Stimulated activated naive CD8-positive, alpha-beta T cell treated with anti-CD3 and anti-CD28 coated beads, Interleukin-15, amount 100 ng/mL, for 72 hours (primary cell): ENCODE data around the gene ELOVL3.
"Not testable (repeated sequence)": the region's sequence is repeated elsewhere in the genome, so short reads cannot be mapped to it uniquely, and the experiment has no call there.

Experiments
- ATAC-seq: fragments of 150-1000 bp; cut with Tn5 transposase; 2 replicates; pipeline ENCODE4 v1.10.0; 2021; ENCODE audit warnings: mild to moderate bottlenecking, moderate library complexity
- DNase-seq, 2 donors: peaks; one replicate each; pipeline ENCODE4 v3.0.0; 2021 to 2022
- H3K27ac Mint-ChIP-seq, 2 donors: one replicate each; pipeline ENCODE4 v1.8.0; 2022; ENCODE audit warnings: mild to moderate bottlenecking in 2 of 2, mixed read lengths in 2 of 2, moderate library complexity in 2 of 2
- H3K27me3 Mint-ChIP-seq: one replicate; pipeline ENCODE4 v1.8.0; 2022; ENCODE audit warnings: mixed read lengths
- H3K4me1 Mint-ChIP-seq: one replicate; pipeline ENCODE4 v1.8.0; 2022; ENCODE audit warnings: mild to moderate bottlenecking, mixed read lengths
- H3K4me3 Mint-ChIP-seq, 2 donors: one replicate each; pipeline ENCODE4 v1.8.0; 2022; ENCODE audit warnings: mild to moderate bottlenecking in 2 of 2, mixed read lengths in 2 of 2, moderate library complexity in 1 of 2
- H3K9me3 Mint-ChIP-seq, 2 donors: one replicate each; pipeline ENCODE4 v1.8.0; 2022; ENCODE audit warnings: mixed read lengths in 2 of 2

ELOVL3 gene

DNA sequence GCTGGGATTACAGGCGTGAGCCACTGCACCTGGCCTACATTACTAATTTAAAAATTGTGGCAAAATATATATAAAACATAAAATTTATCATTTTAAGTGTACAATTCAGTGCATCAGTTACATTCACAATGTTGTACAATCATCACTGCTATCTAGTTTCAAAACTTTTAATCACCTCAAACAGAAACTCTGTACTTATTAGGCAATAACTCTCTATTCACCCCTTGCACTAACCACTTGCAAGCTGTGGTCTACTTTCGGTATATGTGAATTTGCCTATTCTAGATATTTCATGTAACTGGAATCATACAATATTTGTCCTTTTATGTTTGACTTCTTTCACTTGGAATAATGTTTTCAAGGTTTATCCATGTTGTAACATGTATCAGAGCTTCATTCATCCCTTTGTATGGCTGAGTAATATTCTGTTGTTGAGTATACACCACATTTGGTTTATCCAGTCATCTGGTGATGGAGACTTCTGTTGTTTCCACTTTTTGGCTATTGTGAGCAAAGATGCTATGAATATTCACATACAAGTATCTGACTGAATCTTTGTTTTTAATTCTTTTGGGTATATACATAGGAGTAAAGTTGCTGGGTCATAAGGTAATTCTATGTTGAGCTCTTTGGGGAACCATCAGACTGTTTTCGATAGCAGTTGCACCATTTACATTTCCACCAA is 14.3 kb upstream of the ELOVL3 start:
- Mint-ChIP-seq H3K9me3 (no peaks in the 10 kb centered on the region), H3K27ac (no peak overlapping the region), H3K4me1 (no peaks in the 10 kb centered on the region), H3K4me3 (no peak overlapping the region), H3K27me3 (peaks cover 14% of the 10 kb centered on the region)
- DNase-seq, result no peak
- ATAC-seq, result peak; percentile 65

- not testable (repeated sequence) for ATAC-seq, H3K4me3 Mint-ChIP-seq, H3K27ac Mint-ChIP-seq, H3K9me3 Mint-ChIP-seq, H3K4me1 Mint-ChIP-seq, DNase-seq
- H3K27me3 Mint-ChIP-seq, result peaks cover 14% of the 10 kb centered on the region
Measured at GRCh38 chr10:102213599-102213998, 12.5 kb upstream of the ELOVL3 start.

DNA sequence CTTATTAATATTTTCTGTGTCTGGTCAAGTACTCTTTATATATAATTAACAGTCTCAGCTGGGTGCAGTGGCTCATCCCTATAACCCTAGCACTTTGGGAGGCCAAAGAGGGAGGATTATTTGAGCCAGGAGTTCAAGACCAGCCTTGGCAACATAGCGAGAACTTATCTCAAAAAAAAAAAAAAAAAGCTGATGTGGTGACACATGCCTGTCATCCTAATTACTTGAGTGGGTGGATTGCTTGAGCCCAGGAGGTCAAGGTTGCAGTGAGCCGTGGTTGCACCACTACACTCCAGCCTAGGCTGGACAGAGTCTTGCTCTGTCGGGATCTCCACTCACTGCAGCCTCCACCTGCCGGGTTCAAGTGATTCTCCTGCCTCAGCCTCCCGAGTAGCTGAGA is 6.7 kb upstream of the ELOVL3 start:
- Mint-ChIP-seq H3K27ac (no peak overlapping the region), H3K4me3 (no peak overlapping the region), H3K27me3 (peaks cover 19% of the 10 kb centered on the region), H3K9me3 (no peaks in the 10 kb centered on the region), H3K4me1 (no peaks in the 10 kb centered on the region)
- ATAC-seq (no peak), DNase-seq (no peak)

GRCh38 chr10:102220612-102221011 is 5.5 kb upstream of the ELOVL3 start:
- ATAC-seq (no peak), DNase-seq (no peak)
- no peak overlapping the region for H3K27ac Mint-ChIP-seq
- H3K4me1 Mint-ChIP-seq, result peaks cover 2% of the 10 kb centered on the region
- H3K27me3 Mint-ChIP-seq, result peaks cover 21% of the 10 kb centered on the region
- no peaks in the 10 kb centered on the region for H3K9me3 Mint-ChIP-seq
- H3K4me3 Mint-ChIP-seq, result no peak overlapping the region

- Mint-ChIP-seq H3K4me3 (no peak overlapping the region), H3K27me3 (peaks cover 43% of the 10 kb centered on the region), H3K9me3 (no peaks in the 10 kb centered on the region), H3K27ac (no peak overlapping the region), H3K4me1 (peaks cover 13% of the 10 kb centered on the region)
- ATAC-seq (no peak), DNase-seq (no peak)
Measured at GRCh38 chr10:102222797-102223196, 3.3 kb upstream of the ELOVL3 start.

DNA sequence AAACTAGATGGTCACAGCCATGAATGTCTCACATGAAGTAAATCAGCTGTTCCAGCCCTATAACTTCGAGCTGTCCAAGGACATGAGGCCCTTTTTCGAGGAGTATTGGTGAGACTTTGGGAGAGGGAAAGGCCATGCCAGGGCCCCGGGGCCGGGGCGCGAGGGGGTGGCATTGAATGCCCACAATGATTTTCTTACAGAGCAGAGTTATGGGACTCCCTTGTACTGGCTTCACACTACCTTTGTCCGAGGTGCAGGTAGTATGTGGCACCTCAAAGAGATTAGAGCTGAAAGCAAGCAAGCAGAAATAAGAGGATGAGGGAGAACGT is 407 bp downstream of the ELOVL3 start:
- DNase-seq, result no peak
- Mint-ChIP-seq H3K9me3 (no peaks in the 10 kb centered on the region), H3K4me3 (peak overlapping the region; percentile 57 to 59), H3K4me1 (peaks cover 31% of the 10 kb centered on the region), H3K27me3 (peaks cover 71% of the 10 kb centered on the region), H3K27ac (no peak overlapping the region)
- ATAC-seq, result no peak

GRCh38 chr10:102227050-102227449 is 951 bp downstream of the ELOVL3 start:
- H3K4me3 Mint-ChIP-seq, result no peak overlapping the region
- peaks cover 74% of the 10 kb centered on the region for H3K27me3 Mint-ChIP-seq
- DNase-seq (no peak), ATAC-seq (no peak)
- H3K27ac Mint-ChIP-seq, result no peak overlapping the region
- H3K9me3 Mint-ChIP-seq, result no peaks in the 10 kb centered on the region
- H3K4me1 Mint-ChIP-seq, result peaks cover 37% of the 10 kb centered on the region

- H3K4me3 Mint-ChIP-seq, result peak overlapping the region; percentile 79 to 84
- ATAC-seq, result peak; percentile 65
- H3K27me3 Mint-ChIP-seq, result peaks cover 82% of the 10 kb centered on the region
Measured at GRCh38 chr10:102229810-102230263, 3.7 kb downstream of the ELOVL3 start.

DNA sequence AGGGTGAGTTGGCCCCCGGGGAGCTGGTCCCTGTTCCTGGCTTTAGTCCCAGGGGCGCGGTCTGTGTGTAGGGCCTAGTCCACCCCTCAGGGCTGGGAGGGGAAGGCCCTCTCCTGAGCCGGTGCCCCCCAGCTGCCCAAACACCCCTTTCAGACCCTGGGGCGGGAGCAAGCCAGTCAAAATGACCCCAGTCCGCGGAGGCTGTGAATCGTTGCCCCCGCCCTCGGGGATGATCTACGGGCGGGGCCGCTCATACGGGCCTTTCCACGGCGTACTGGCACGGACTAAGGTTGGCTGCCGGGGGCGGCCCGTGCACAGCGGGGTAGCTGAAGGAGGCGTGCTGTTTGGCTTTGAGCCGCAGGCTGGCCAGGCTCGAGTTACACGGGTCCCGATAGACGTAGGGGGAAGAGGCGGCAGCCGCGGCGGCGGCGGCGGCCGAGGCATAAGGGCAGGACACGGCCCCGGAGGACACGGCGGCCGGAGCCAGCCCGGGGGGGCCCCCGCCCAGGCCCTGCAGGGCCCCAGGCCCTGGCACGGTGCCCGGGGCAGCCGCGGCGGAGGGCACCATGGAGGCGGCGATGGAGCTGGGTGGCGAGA is 4.3 kb downstream of the ELOVL3 start:
- ATAC-seq (peak; percentile 59), DNase-seq (peak; percentile 53 to 54)
- Mint-ChIP-seq H3K27me3 (peaks cover 82% of the 10 kb centered on the region), H3K4me3 (peak overlapping the region; percentile 79 to 84), H3K9me3 (no peaks in the 10 kb centered on the region), H3K4me1 (peaks cover 37% of the 10 kb centered on the region), H3K27ac (no peak overlapping the region)

More at GRCh38 chr10:102229810-102230263, 3.7 kb downstream of the ELOVL3 start:
- peak; percentile 83 to 85 for DNase-seq
- Mint-ChIP-seq H3K27ac (no peak overlapping the region), H3K4me1 (peaks cover 37% of the 10 kb centered on the region), H3K9me3 (no peaks in the 10 kb centered on the region)

DNA sequence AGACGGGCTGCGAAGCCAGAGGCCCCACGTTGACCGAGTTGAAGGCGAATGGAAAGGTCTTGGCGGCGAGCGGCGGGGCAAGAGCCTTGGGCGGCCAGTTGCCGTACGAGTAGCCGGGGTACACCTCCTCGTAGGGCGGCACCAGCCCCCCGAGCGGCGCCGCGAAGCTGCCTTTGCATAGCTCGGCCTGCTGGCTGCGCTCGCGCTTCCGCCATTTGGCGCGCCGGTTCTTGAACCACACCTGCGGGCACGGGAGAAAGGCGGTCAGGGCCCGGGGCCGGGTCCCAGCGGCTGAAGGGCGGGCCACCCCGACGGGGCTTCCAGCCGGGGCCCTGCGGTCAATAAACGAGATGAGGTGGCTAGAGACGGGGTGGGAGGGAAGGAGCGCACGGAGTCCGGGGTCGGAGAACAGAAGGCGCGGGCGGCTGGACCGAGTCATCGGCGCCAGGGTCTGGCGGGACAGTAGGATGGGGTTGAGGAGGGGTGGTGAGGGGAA is 4.8 kb downstream of the ELOVL3 start:
- ATAC-seq (peak; percentile 36), DNase-seq (peak; percentile 56 to 65)
- peaks cover 33% of the 10 kb centered on the region for H3K4me1 Mint-ChIP-seq
- H3K4me3 Mint-ChIP-seq, result peak overlapping the region; percentile 79 to 84
- H3K9me3 Mint-ChIP-seq, result no peaks in the 10 kb centered on the region
- H3K27me3 Mint-ChIP-seq, result peaks cover 82% of the 10 kb centered on the region
- H3K27ac Mint-ChIP-seq, result no peak overlapping the region

DNA sequence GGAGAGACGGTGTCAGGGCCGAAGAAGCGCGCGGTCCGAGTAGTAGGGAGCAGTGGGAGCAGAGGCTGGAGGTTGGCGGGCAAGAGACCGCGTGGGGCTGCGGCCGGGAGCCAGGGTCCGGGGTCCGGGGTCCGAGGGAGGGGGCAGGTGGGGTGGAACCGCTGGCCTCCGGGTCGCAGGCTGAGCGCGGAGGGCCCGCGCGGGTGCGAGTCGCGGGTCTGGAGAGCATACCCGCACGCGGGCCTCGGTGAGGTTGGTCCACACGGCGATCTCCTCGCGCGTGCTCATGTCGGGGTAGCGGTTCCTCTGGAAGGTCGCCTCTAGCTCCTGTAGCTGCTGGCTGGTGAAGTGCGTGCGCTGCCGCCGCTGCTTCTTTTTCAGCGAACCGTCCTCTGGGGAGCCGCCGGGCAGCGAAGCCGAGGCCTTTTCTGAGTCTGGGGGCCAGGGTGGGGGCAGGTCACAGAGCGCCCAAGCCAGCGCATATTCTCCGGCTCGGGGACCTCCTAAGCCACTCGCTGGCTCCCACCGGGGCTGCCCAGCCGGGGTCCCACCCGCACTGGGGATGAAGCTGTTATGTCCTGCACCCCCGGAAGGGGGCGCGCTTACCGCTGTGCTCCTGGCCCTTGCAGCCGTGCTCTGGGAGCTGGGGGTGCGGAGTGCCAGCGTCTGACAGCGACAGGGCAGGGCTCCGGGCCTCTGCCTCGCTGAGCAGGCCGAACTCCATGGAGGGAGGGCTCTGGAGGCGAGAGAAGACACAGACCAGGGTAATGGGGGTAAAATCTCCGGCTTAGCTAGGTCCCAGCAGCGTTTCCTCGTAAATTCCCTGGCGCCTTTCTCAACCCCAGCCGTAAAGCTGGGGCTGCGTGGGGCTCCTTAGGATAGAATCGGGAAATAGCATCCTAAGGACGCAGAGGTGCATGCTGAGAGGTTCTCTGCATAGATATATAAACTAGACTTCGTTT is 5.5 kb downstream of the ELOVL3 start:
- H3K4me3 Mint-ChIP-seq, result peak overlapping the region; percentile 79 to 84
- H3K9me3 Mint-ChIP-seq, result no peaks in the 10 kb centered on the region
- H3K4me1 Mint-ChIP-seq, result peaks cover 25% of the 10 kb centered on the region
- DNase-seq (peak; percentile 76 to 78), ATAC-seq (peak; percentile 71)
- H3K27ac Mint-ChIP-seq, result no peak overlapping the region
- peaks cover 80% of the 10 kb centered on the region for H3K27me3 Mint-ChIP-seq

DNA sequence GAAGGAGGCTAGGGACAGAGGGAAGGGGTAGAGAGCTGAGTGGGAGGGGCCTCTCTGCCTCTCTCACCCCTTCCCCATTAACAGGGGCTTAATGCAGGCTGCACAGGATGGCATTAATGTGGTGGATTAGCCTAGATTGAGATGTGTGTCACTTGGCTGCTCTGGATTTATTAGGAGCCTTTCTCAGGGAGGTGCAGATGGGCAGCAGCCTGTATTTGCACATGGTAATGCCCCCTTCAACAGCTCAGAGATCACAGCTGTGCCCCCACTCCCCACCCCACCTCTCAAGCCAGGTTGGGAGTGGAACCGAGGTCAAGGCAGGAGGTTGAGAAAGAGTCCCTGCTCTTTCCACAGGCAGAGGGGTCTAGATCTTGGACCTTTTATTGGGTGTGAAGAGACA is 7.9 kb downstream of the ELOVL3 start:
- H3K9me3 Mint-ChIP-seq, result no peaks in the 10 kb centered on the region
- H3K27ac Mint-ChIP-seq, result no peak overlapping the region
- ATAC-seq, result no peak
- H3K4me3 Mint-ChIP-seq, result no peak overlapping the region
- peaks cover 71% of the 10 kb centered on the region for H3K27me3 Mint-ChIP-seq
- H3K4me1 Mint-ChIP-seq, result peaks cover 24% of the 10 kb centered on the region
- no peak for DNase-seq

- no peak overlapping the region for H3K4me3 Mint-ChIP-seq
- H3K4me1 Mint-ChIP-seq, result peaks cover 20% of the 10 kb centered on the region
- H3K27ac Mint-ChIP-seq, result no peak overlapping the region
- H3K27me3 Mint-ChIP-seq, result peaks cover 72% of the 10 kb centered on the region
- ATAC-seq, result no peak
- no peaks in the 10 kb centered on the region for H3K9me3 Mint-ChIP-seq
- no peak for DNase-seq
Measured at GRCh38 chr10:102234888-102235597, 8.9 kb downstream of the ELOVL3 start.

DNA sequence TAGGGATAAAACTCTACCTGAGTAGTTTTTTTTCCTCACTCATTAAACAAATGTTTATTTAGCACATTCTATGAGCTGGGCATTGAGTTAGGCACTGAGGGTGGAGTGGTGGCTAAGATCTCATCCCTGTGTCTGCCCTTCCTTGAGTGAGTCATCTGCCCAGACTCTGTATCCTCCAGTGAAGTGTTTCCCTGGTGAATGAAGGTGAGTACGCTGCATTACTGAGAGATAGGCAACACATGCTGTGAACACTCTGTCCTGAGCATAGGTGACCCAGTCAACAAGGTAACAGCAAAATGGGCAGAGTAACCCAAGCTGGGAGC is 9.5 kb downstream of the ELOVL3 start:
- no peak overlapping the region for H3K27ac Mint-ChIP-seq
- no peaks in the 10 kb centered on the region for H3K9me3 Mint-ChIP-seq
- peaks cover 72% of the 10 kb centered on the region for H3K27me3 Mint-ChIP-seq
- DNase-seq, result no peak
- no peak overlapping the region for H3K4me3 Mint-ChIP-seq
- no peak for ATAC-seq
- peaks cover 17% of the 10 kb centered on the region for H3K4me1 Mint-ChIP-seq

DNA sequence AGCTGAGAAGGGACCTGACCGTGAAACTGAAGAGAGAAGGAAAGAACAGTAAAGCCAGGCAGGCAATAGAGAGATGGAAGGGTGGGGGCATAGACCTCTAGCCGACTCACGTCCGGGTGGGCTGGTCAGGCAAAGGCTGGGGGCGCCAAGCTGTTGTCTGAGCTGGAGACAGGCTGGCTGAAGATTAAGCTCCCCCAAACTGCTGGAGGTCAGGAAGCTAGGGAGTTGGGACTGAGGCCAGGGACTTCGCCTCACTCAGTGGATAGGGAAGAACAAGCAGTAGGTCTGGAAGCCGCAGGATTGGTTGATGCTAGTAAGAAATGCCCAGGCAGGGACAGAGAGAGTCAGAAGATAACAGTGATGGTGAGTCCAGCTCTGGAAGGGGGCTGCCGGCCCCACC is 9.9 kb downstream of the ELOVL3 start:
- ATAC-seq, result no peak
- H3K27me3 Mint-ChIP-seq, result peaks cover 72% of the 10 kb centered on the region

More for the DNA sequence above, 9.9 kb downstream of the ELOVL3 start:
- Mint-ChIP-seq H3K4me1 (peaks cover 18% of the 10 kb centered on the region), H3K4me3 (no peak overlapping the region), H3K9me3 (no peaks in the 10 kb centered on the region), H3K27ac (no peak overlapping the region)
- no peak for DNase-seq
